Measurements from ENCODE around the gene COL12A1. TPM values are rescaled to one million over a fixed set of nuclear protein-coding genes. Genes with fewer than 3 reads are reported as not detected.

The COL12A1 gene
- total RNA-seq, 1 experiment from 2014 or later: 12.5 TPM

GRCh38 chr6:75166236-75166635, 39.6 kb downstream of the COL12A1 start:
- Histone ChIP-seq H3K36me3 (ENCODE audit: low read depth) (no peaks in the 10 kb centered on the region), H3K4me2 (no peak overlapping the region), H3K4me3 (no peak overlapping the region), H3K27me3 (ENCODE audit: insufficient read depth, low read depth) (no peaks in the 10 kb centered on the region), H3K79me2 (ENCODE audit: low read depth) (no peaks in the 10 kb centered on the region), H3K27ac (no peak overlapping the region), H3K9me2 (ENCODE audit: insufficient read depth) (no peaks in the 10 kb centered on the region), H3F3A (ENCODE audit: insufficient read depth, low read depth) (no peaks in the 10 kb centered on the region), H3K9me3 (ENCODE audit: insufficient read depth, low read depth) (no peaks in the 10 kb centered on the region), H2AFZ (no peak overlapping the region), H3K4me1 (replicated peaks; ENCODE audit: insufficient read depth) (peaks cover 8% of the 10 kb centered on the region; the same call in 1 of the 2 replicates), H4K20me1 (ENCODE audit: insufficient read depth) (no peaks in the 10 kb centered on the region; the same call in 1 of the 2 replicates)
- CTCF ChIA-PET: no interaction called here
- no peak for DNase-seq
- POLR2A ChIA-PET (ENCODE audit: unreplicated experiment): no interaction called here
- no peak for TF ChIP-seq CTCF (conservative IDR thresholded peaks at IDR 0.05)
- no peak for TF ChIP-seq EZH2 (IDR thresholded peaks at IDR 0.05; ENCODE audit: low read depth)
- intact Hi-C loops (cut with micrococcal nuclease; ENCODE audit: unreplicated experiment): no loop called here
- BruUV-seq (replicated peaks): no TSS peak

- Histone ChIP-seq H3K27me3 (ENCODE audit: insufficient read depth, low read depth) (no peaks in the 10 kb centered on the region), H3K4me3 (no peak overlapping the region), H2AFZ (no peak overlapping the region), H3K9me3 (ENCODE audit: insufficient read depth, low read depth) (no peaks in the 10 kb centered on the region), H3K79me2 (ENCODE audit: low read depth) (no peaks in the 10 kb centered on the region), H3K9me2 (ENCODE audit: insufficient read depth) (no peaks in the 10 kb centered on the region), H3K4me2 (no peak overlapping the region), H3F3A (ENCODE audit: insufficient read depth, low read depth) (no peaks in the 10 kb centered on the region), H3K36me3 (ENCODE audit: low read depth) (no peaks in the 10 kb centered on the region), H3K27ac (no peak overlapping the region), H3K4me1 (replicated peaks; ENCODE audit: insufficient read depth) (no peaks in the 10 kb centered on the region), H4K20me1 (ENCODE audit: insufficient read depth) (no peaks in the 10 kb centered on the region)
- intact Hi-C loops (cut with micrococcal nuclease; ENCODE audit: unreplicated experiment): no loop called here
- no TSS peak for BruUV-seq (replicated peaks)
- DNase-seq: no peak
- TF ChIP-seq CTCF (conservative IDR thresholded peaks at IDR 0.05): no peak
- no peak for TF ChIP-seq EZH2 (IDR thresholded peaks at IDR 0.05; ENCODE audit: low read depth)
- POLR2A ChIA-PET (ENCODE audit: unreplicated experiment): no interaction called here
- CTCF ChIA-PET: no interaction called here
These were observed 47.7 kb downstream of the COL12A1 start for GRCh38 chr6:75158176-75158575.

- no peak overlapping the region for H3K27ac ChIP-seq
- no peaks in the 10 kb centered on the region for H3K36me3 ChIP-seq (ENCODE audit: low read depth)
- H3K27me3 ChIP-seq (ENCODE audit: insufficient read depth, low read depth): no peaks in the 10 kb centered on the region
- TF ChIP-seq EZH2 (IDR thresholded peaks at IDR 0.05; ENCODE audit: low read depth) (no peak), CTCF (conservative IDR thresholded peaks at IDR 0.05) (no peak)
- ChIA-PET CTCF (no interaction called here), POLR2A (ENCODE audit: unreplicated experiment) (interaction anchor here (0.7 kb wide), 1 partner anchor 58 kb away, joined by 3 read pairs; no protein-coding TSS in a partner anchor)
- intact Hi-C loops (cut with micrococcal nuclease; ENCODE audit: unreplicated experiment): no loop called here
- no peak overlapping the region for H3K4me2 ChIP-seq
- BruUV-seq (replicated peaks): no TSS peak
- DNase-seq: no peak
- H3K4me1 ChIP-seq (replicated peaks; ENCODE audit: insufficient read depth): no peaks in the 10 kb centered on the region
- no peaks in the 10 kb centered on the region for H3K9me2 ChIP-seq (ENCODE audit: insufficient read depth)
- H3F3A ChIP-seq (ENCODE audit: insufficient read depth, low read depth): no peaks in the 10 kb centered on the region
- no peaks in the 10 kb centered on the region for H3K79me2 ChIP-seq (ENCODE audit: low read depth)
- no peaks in the 10 kb centered on the region for H3K9me3 ChIP-seq (ENCODE audit: insufficient read depth, low read depth)
- no peak overlapping the region for H3K4me3 ChIP-seq
- H2AFZ ChIP-seq: no peak overlapping the region
- H4K20me1 ChIP-seq (ENCODE audit: insufficient read depth): no peaks in the 10 kb centered on the region
These were observed 48.5 kb downstream of the COL12A1 start for GRCh38 chr6:75157336-75157735.
